Measurements from ENCODE around the gene GGA1.
"Not testable (repeated sequence)": the region's sequence is repeated elsewhere in the genome, so short reads cannot be mapped to it uniquely, and the experiment has no call there.

GGA1 gene

GRCh38 chr22:37647317-37647716, 38.7 kb downstream of the GGA1 start:
- DNase-seq (ENCODE audit: extremely low read depth, low read depth), result no peak
- TF ChIP-seq CTCF (IDR thresholded peaks at IDR 0.05; ENCODE audit: low read depth, low read length), result no peak

- no peak for TF ChIP-seq CTCF (IDR thresholded peaks at IDR 0.05; ENCODE audit: low read depth, low read length)
- no peak for DNase-seq (ENCODE audit: extremely low read depth, low read depth)
Measured at GRCh38 chr22:37647928-37648327, 39.3 kb downstream of the GGA1 start.

- TF ChIP-seq CTCF (IDR thresholded peaks at IDR 0.05; ENCODE audit: low read depth, low read length), result no peak
- DNase-seq (ENCODE audit: extremely low read depth, low read depth), result no peak
Measured at GRCh38 chr22:37650463-37651136, 42.0 kb downstream of the GGA1 start.

GRCh38 chr22:37654563-37655251, 46.1 kb downstream of the GGA1 start:
- DNase-seq (ENCODE audit: extremely low read depth, low read depth), result no peak
- TF ChIP-seq CTCF (IDR thresholded peaks at IDR 0.05; ENCODE audit: low read depth, low read length), result no peak

- DNase-seq (ENCODE audit: extremely low read depth, low read depth), result no peak
- no peak for TF ChIP-seq CTCF (IDR thresholded peaks at IDR 0.05; ENCODE audit: low read depth, low read length)
Measured at GRCh38 chr22:37655252-37655563, 46.6 kb downstream of the GGA1 start.

GRCh38 chr22:37656583-37656982, 47.9 kb downstream of the GGA1 start:
- not testable (repeated sequence) for DNase-seq (ENCODE audit: extremely low read depth, low read depth)

GRCh38 chr22:37657590-37658132, 49.0 kb downstream of the GGA1 start:
- TF ChIP-seq CTCF (IDR thresholded peaks at IDR 0.05; ENCODE audit: low read depth, low read length), result no peak
- no peak for DNase-seq (ENCODE audit: extremely low read depth, low read depth)
